OCI-M2 (cell line): ENCODE measurements around the gene XPC.

Source experiments
- DNase-seq: peaks from one replicate; lab custom pipeline; 2025; ENCODE audit not compliant: unreplicated experiment; lab: John Stamatoyannopoulos, UW

Gene XPC

DNA sequence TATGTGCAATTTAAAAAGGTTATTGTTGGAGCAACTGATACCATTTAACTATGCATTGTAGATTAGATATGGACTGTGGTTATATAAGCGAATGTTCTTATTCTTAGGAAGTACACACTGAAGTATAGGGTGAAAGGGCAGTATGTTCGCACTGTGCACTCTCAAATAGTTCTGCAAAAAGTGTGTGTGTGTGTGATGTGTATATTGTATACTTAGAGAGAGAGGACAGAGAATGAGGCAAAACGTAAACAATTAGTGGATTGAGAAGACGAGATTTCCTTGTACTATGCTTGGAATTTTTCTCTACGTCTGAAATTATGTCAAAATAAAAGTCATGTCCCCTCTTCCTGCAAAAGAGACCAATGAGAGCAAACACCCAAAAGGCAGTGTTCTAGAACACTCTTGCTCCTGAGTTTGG is 30.6 kb upstream of the XPC start:
- DNase-seq, result no peak

DNA sequence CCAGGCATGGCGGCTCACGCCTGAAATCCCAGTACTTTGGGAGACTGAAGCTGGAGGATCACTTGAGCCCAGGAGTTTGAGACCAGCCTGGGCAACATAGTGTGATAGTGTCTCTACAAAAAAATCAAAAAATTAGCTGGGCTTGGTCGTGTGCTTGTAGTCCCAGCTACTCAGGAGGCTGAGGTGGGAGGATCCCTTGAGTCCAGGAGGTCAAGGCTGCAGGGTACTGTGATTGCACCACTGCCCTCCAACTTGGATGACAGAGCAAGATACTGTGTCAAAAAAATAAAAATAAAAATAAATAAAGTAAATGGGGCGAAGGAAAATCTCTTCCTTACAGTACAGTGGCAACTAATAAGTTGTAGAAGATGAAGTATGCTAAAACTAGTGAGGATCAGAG is 29.8 kb upstream of the XPC start:
- no peak for DNase-seq

DNA sequence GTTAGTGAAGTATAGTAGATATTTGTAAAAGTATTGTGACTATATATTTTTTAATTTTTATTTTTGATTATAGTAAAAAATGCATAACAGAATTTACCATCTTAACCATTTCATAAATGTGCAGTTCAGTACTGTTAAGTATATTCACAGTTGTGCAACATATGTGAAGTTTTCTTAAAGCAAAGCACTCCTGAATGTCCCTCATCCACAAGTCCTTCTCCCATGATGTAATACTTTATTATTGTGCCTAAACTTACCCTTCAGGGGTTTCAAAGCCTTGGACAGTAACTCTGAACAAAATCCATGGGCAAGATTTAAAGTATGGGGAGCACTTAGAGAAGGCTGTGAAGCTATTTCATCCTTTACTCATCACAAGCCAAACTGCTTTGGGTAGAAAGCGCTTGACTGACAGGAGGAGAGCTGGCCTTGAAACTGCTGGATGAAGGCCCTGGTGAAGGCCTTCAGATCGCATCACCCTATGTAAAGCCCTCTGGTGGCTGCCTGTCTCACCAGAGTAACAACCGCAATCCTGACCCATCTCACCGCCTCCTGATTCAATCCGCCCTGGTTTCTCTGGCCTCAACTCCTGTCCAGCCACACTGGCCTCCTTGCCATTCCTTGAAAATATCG is 28.3 kb upstream of the XPC start:
- DNase-seq, result no peak

DNA sequence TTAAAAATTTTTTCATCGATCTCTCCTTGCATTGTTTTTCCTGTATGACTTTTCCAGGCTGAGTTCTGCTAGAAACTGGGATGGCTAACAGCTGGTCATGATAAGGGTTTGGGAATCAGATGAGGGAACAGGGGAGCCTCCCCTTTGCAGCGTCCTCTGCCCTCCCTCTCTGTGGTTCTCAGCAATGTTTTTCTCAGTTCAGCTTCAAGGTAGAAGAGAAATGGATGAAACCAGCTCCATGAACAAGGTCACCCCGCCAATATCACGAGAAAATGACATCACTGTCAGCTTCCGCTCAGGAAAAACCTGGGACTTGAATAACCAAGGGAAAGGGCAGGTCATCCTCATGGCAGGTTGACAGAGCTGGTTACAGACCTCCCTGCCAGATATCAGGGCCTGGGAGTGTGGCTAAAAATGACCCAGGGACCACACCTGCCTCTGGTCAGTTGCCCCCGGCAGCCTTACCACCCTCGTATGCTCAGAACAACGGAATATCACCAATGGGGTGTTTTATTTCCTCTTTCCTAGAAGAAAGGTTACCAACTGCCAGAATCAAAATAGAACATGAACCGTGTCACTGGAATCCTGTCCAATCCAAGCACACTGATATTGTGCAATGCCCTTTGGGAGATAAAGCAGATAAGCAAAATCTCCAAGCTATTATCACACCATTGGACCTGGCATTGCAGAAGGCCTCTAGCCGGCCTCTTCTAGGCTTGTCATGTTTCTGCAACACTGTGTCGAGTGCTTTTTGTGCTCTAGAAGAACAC is 26.3 kb upstream of the XPC start:
- DNase-seq, result no peak

DNA sequence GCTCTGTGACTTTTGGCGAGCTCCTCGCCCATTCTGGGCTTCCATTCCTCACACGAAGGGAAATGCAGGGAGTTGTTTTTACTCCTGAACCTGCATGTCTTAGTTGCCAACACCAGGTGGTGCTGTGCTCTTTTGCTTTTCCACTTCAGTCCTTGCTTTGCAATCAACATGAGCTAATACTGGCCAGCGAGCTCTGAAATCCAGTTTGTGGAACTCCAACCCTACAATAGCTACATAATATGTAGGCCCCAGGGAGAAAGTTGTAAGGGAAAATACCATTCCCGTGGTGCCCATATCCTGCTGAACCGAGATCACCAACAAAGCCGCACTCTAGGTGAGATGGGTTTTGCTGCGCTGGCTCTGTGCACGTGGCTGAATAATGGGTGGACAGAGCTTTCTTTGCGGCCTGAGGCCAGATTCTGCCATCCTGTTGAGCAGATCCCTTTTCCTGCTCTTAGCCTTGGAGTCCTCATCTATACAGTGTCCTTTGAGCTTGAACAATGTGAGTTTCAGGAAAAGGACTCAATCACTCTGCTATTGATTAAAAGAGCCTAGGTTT is 25.2 kb upstream of the XPC start:
- no peak for DNase-seq

DNA sequence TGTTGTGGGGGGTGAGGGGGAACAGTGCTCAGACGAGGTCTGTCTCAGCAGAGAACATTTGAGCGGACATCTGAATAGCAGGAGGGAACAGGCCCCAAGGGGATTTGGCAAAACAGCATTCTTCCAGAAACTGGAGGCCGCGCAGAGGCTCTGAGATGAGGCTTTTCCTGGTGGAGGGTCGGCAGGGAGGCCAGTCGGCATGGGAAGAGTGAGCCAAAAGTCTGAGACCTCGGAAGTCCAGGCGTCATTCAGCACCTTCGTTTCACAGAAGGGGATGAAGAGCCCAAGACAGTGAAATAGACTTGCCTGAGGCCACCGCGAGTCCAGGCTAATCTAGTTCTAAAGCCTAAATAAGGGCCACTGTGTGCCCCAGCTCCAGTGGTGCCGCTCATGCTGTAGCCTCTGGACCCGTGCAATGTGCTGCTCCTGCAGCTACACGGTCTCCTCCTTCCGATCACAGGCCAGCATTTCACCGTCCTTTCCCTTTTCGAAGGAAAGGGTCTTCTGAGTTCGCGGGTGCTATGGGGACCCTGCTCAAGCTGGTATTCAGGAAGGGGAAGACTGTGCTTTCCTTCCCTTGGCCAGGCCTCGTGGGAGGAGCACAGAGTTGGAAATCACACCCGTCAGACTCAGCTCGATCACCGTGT is 24.6 kb upstream of the XPC start:
- DNase-seq, result no peak

DNA sequence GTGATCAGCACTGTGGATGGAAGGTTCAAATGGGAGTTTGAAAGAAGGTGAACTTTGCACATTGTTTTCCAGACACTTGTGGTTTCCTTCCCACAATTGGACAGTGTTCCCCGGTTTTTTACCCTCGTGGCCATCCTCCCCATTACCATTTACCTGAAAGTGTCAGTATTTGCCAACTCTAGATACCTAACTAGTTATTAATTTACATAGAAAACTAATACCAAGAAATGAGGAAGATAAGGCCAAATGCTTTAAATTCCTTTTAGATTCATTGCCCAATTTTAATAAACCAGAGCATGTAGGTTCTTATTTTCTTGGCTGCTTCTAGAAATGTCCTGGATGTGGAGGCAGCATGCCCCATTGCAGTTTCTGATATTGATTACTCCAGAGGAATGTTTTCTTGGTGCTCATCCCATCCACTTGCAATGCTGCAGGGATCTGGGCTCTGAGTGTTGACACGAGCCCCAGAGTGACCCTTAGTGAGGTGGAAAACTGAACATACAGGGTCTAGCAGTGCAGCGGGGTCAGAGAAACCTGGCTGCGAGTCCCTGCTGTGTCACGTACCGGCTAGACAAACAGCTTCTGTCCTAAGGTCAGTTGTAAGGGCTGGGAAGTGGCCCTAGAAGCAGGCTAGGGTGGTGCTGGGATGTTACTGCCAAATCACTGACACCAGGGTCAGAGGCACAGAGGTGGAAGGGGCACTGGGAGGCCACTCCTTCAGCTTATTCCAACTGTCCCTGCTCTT is 23.7 kb upstream of the XPC start:
- DNase-seq, result no peak

DNA sequence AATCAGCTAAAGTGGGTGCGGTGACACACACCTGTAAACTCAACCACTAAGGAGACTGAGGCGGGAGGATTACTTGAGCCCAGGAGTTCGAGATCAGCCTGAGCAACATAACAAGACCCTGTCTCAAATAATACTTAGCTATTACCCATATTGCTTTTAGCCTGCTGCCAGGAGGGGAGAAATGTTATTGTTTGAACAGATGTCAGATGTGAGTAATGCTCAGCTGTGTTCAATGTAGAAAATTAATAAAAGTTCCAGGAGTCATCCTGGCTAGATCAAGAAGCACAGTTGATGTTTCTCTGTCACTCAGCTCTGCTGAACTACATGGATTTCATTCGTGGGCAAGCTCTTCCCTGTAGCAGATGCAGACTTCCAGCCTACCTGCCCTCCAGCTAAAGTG is 22.4 kb upstream of the XPC start:
- DNase-seq, result no peak

DNA sequence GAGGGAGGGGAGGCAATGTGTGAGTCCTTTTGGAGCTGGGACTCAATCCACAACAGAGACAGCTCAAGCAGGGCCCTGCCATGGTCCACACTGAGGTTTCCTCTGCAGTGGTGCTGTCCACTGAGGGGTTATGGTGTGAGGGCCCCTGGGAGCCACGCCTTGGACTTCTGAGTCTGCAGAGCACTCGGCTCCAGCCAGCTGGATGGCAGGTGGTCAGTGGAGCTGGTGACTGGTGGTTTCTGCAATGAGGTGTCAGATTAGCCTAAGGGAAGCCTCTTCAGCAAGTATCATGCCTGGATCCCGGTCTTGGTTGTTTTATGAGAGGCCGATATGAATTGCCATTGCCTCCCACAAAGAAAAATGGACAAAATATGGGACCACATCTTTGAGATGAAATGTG is 21.9 kb upstream of the XPC start:
- no peak for DNase-seq

DNA sequence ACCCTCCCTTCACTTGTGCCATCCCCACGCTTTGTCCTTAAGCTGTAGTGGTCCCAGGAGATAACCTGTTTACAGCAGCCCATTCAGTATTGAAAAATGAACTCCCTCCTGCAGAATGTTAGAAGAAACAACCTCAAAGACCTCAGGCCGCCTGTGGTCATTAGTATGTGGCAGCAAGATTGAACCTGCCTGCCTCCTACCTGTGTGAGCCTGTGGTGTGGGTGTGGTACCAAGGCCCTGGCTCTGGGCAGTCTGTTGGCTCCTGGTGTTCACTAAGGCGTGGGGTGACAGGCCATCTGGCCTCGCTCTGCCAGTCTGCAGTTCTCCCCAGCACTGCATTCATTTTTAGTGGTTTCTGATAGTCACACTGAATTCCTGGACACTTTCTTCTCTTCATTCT is 21.2 kb upstream of the XPC start:
- no peak for DNase-seq

DNA sequence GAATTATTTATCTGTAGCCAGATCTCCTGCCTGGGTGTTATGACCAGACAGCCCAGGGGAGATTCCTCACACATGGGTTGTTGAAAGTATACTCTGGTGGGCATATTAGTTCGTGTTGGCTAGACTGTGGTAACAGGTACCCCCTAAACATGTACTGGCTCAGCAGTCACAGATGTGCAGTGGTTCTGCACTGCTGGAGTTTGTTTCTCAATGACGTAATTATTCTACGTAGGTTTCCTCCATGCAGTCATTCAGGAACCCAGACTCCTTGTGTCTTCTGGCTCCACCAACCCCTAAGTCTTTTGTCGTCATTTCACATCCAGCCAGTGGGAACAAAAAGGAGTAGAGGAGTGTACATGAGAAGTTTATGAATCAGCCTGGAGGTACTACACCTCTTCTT is 16.5 kb upstream of the XPC start:
- no peak for DNase-seq

DNA sequence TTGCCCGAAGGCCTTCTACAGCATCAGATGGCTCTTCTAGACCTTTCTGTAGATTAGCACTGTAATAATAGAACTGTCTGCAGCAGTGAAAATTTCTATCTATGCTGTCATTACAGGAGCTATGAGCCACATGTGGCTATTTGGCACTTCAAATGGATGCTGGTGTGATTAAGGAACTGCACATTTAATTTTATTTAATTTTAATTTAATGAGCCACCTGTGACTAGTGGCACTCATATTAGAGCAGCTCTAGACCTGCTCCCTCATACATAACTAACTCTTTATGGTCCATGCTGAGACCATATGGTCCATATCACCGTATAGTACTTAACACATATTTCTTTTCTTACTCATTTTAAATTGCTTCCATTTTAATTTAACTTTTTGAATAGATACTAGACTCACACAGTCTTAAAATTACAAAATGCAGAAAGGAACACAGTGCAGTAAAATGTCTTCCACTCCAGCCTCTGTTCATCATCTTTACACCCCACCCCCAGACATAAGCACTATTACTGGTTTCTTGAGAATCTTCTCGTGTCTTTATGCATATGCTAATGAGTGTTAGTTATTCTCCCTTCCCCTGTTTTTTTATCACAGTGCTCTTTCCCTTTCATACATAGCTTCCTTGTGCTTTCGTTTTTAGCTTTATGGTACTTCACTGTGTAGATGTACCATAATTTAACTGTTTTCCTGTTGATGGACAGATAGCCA is 9.8 kb upstream of the XPC start:
- DNase-seq, result no peak

DNA sequence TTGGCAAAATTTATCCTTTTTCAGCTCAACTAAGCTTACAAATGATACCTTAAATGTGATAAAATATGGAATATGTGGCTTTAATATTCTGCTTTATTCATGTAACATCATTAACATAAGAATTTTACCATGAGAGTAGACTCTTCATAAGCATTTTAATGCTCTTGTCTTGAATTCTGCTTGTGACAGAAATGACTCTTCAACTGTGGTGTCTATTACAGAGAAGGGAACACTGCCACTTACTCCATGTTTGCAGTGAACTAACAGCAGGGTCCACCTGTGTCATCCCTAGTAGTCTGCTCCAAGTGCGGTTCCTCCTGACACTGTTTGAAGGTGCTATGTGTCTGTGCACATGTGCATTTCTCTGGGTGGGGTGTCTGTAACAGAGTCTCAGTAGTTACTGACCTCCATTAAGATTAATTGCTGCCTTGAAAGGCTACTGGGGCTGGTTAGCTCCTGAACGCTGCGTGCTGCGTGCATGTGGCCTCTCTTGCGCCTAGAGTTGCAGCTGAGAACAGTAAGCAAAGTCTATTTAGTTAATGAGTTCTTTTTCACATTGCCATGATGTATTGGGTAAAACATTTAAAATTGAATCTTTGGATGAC is 8.6 kb upstream of the XPC start:
- no peak for DNase-seq

DNA sequence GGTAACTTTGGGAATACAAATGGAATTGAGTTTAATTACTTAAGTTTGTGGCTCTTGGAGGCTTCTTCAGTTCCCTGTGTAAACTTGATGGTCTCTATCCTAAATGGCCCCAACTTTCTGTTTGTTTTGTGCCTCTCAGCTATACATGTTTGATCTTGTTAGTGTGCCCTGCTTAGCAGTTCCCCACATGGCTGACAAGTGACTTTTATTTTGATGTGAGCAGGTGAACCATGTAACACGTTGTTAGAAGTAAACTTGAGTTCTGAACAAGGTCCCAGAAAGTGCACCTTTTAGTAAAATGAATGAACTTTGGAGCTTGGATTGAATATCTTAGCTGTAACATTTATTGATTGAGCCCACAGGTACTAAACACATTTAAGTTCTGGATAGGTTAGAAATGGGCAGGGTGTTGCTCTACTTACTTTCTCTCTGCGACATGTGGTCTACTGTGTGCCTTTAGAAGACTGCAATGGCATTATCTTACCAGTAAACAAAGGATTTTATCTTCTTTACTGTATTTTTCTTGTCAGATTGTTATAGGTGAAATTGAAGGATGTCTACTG is 4.7 kb upstream of the XPC start:
- DNase-seq, result no peak

DNA sequence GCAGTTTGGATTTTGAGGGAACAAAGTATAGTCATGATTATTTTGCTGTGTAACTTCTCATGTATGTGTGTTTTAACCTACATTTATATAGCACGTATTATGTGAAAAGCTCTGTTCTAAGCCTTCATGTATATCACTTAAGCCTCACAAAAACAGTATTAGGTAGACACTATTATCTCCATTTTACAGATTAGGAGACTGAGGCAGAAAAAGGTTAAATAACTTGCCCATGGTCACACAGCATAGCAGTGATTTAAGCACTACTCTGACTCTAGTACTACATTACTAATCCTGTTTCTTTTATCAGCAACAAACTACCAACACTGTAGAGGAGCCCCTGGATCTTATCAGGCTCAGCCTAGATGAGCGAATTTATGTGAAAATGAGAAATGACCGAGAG is 2.9 kb upstream of the XPC start:
- DNase-seq, result no peak

DNA sequence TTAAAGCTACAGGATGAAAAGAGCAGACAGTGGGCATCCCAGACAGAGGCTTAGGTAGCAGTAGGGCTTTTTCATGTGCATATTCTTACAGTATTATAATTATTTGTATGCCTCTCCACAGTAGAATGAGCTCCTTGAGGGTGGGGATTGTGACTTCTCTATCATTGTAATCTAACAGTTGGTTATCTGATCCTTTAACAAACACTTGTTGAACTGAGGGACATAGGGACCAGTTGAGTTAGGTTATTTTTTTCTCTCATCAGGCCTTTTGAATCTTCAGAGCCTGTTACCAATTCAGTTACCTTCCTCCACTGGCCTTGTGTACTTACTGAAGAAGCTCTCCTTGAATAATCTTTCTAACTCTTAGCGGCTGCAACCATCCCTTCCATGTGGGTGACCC is 1.4 kb upstream of the XPC start:
- DNase-seq, result no peak

DNA sequence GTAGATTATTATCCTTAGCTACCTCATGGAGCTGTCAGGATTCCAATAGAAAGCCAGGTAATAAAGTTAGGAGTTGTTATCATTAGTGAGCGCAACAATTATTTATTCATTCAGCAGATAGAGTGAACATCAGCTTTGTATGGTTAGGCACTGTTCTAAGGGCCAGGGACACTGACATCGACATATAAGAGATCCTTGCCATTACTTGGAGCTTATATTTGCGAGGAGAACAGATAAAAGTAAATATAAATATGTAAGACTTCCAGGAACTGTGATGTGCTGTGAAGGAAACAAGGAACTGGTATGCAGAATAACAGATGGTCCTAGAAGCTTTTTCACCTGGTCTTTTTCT is 689 bp upstream of the XPC start:
- no peak for DNase-seq

DNA sequence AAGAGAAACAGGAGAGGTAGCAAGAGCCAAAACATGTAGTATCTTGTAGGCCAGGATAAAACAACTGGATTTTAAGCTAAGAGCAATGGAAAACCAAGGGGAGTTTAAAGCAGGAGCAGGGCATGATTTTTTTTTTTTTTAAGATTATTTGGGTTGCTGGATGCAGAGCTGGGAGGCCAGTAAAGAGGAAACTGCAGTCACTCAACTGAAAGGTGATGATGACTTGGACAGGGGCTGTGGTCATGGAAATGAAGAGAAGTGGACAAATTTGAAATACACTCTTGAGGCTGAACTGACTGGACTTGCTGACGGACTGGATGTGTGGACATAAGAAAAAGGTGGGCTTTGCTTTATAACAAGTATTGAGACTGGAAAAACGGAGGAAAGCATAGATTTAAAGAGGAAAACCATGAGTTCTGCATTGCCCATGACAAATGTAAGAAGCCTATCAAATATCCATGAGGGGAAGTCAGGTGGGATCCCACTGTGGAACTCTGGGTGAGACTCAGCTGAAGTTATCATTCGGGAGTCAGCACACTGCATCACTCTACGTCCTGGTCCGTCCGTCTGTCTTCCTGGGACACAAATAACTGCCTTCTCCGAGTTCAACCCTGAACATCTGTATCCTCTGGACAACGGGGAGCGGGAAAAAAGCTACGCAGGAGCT is 688 bp downstream of the XPC start:
- no peak for DNase-seq

DNA sequence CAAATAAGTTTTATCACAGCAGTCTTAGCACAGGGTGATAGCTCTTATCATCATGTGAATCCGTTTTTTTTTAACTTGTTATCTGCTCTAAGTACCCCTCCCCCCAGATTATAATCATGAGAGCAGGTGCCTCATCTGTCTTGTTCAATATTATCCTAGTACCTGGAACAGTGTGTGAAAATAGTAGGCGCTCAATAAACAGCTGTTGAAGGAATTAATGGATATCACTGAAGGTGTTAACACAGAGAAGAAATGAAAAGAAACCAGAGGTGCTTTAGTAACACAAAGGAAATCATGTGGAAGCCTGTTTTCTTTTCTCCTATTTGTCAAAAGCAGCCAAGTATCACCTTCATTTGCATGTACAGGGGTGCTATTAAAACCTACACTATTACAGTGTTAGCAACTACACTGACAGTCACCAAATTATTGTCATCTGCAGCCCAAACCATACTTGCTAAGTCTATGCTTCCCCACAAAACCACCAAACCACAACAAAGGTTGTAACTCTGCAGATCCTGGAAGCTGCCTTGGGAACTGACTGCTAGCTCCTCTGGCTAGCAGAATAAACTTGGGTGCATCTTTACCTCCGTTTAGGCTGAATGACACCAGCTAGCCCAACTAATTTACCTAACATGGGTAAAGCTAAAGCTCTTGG is 2.9 kb downstream of the XPC start:
- no peak for DNase-seq
